Neural progenitor cell (in vitro differentiated cells): ENCODE measurements around the gene MRGPRX3. TPM values are rescaled to one million over a fixed set of nuclear protein-coding genes. Genes with fewer than 3 reads are reported as not detected.
A peak's percentile ranks its signal among the peaks of the same experiment; 100 is the strongest.

ENCODE experiments used
- DNase-seq: peaks from one replicate; pipeline ENCODE4 v3.0.0-alpha.2; 2016; ENCODE audit warnings: low spot score
- H2AFZ ChIP-seq: fragments of 200-600 bp; sonication (generic); replicated peaks from 2 replicates; pipeline ENCODE4 v1.6.1; 2016; ENCODE audit warnings: antibody characterized with exemption
- H3F3A ChIP-seq: fragments of 200-600 bp; sonication (generic); 2 replicates; pipeline ENCODE4 v1.6.1; 2016; ENCODE audit warnings: antibody characterized with exemption, low read depth
- H3K27ac ChIP-seq: fragments of 200-600 bp; sonication (generic); 2 replicates; pipeline ENCODE4 v1.5.1; 2016; ENCODE audit warnings: mild to moderate bottlenecking
- H3K27me3 ChIP-seq: fragments of 200-600 bp; sonication (generic); 2 replicates; pipeline ENCODE4 v1.6.1; 2016; ENCODE audit warnings: mild to moderate bottlenecking, moderate library complexity
- H3K36me3 ChIP-seq: fragments of 200-600 bp; sonication (generic); 2 replicates; pipeline ENCODE4 v1.5.1; 2016
- H3K4me1 ChIP-seq: fragments of 200-600 bp; sonication (generic); 2 replicates; pipeline ENCODE4 v1.6.1; 2016; ENCODE audit warnings: mixed run types
- H3K4me2 ChIP-seq: fragments of 200-600 bp; sonication (generic); 2 replicates; pipeline ENCODE4 v1.6.1; 2016
- H3K4me3 ChIP-seq: fragments of 200-600 bp; sonication (generic); 2 replicates; pipeline ENCODE4 v1.5.1; 2016
- H3K79me2 ChIP-seq: fragments of 200-600 bp; sonication (generic); 2 replicates; pipeline ENCODE4 v1.6.1; 2016; ENCODE audit warnings: low read depth
- H3K9ac ChIP-seq: fragments of 200-600 bp; sonication (generic); 2 replicates; pipeline ENCODE4 v1.6.1; 2016
- H3K9me3 ChIP-seq: fragments of 200-600 bp; sonication (generic); 2 replicates; pipeline ENCODE4 v1.5.1; 2016; ENCODE audit warnings: low read depth
- H4K20me1 ChIP-seq: fragments of 200-600 bp; sonication (generic); 2 replicates; pipeline ENCODE4 v1.6.1; 2016; ENCODE audit warnings: low read depth
- H3K27ac Mint-ChIP-seq: 3 replicates; pipeline ENCODE4 v1.8.0; 2021; ENCODE audit warnings: mixed read lengths
- H3K27me3 Mint-ChIP-seq: 2 replicates; pipeline ENCODE4 v1.8.0; 2022; ENCODE audit warnings: low read depth, mild to moderate bottlenecking, inconsistent platforms, moderate library complexity, mixed read lengths; ENCODE audit not compliant: insufficient read depth
- H3K36me3 Mint-ChIP-seq: 3 replicates; pipeline ENCODE4 v1.8.0; 2021; ENCODE audit warnings: mixed read lengths
- H3K4me1 Mint-ChIP-seq: 3 replicates; pipeline ENCODE4 v1.8.0; 2021; ENCODE audit warnings: mixed read lengths
- H3K4me3 Mint-ChIP-seq: 3 replicates; pipeline ENCODE4 v1.8.0; 2021; ENCODE audit warnings: mild to moderate bottlenecking, moderate library complexity, mixed read lengths
- H3K9me3 Mint-ChIP-seq: 3 replicates; pipeline ENCODE4 v1.8.0; 2020; ENCODE audit warnings: mixed read lengths
- CTCF ChIP-seq: fragments of 200-600 bp; sonication (generic); IDR thresholded peaks from 2 replicates; pipeline ENCODE4 v1.5.1; 2017; ENCODE audit warnings: antibody characterized with exemption, mild to moderate bottlenecking
- EZH2 ChIP-seq: fragments of 200-600 bp; sonication (generic); IDR thresholded peaks from 2 replicates; pipeline ENCODE4 v1.6.1; 2017; ENCODE audit warnings: antibody characterized with exemption, mild to moderate bottlenecking, moderate library complexity
- EZH2phosphoT487 ChIP-seq: fragments of 200-600 bp; sonication (generic); IDR thresholded peaks from 2 replicates; pipeline ENCODE4 v1.6.1; 2017; ENCODE audit warnings: antibody characterized with exemption
- total RNA-seq: library from RNA; depleted of rRNA; stranded (reverse); fragments of >200 nt; gene quantifications from 2 replicates; pipeline ENCODE4 v1.2.3, GENCODE V29; 2015; ENCODE audit warnings: low replicate concordance

Gene MRGPRX3
- total RNA-seq, 1 donor from 2014 or later: not detected

GRCh38 chr11:18168372-18168771 is 36.0 kb downstream of the MRGPRX3 start:
- Histone ChIP-seq H3K9me3 (peaks cover 3% of the 10 kb centered on the region), H3K36me3 (no peaks in the 10 kb centered on the region), H3K27ac (no peak overlapping the region), H3K27me3 (no peaks in the 10 kb centered on the region), H3K4me2 (no peak overlapping the region), H3K79me2 (no peaks in the 10 kb centered on the region), H2AFZ (no peak overlapping the region), H3K4me1 (no peaks in the 10 kb centered on the region), H3K9ac (no peak overlapping the region), H3K4me3 (no peak overlapping the region), H4K20me1 (no peaks in the 10 kb centered on the region), H3F3A (no peaks in the 10 kb centered on the region)
- Mint-ChIP-seq H3K4me3 (no peak overlapping the region), H3K4me1 (no peaks in the 10 kb centered on the region), H3K9me3 (peaks cover 3% of the 10 kb centered on the region), H3K36me3 (no peaks in the 10 kb centered on the region), H3K27me3 (peaks cover 2% of the 10 kb centered on the region), H3K27ac (no peak overlapping the region)
- no peak for TF ChIP-seq CTCF
- TF ChIP-seq EZH2: no peak
- TF ChIP-seq EZH2phosphoT487: no peak
- DNase-seq: no peak

GRCh38 chr11:18171377-18172000 is 39.1 kb downstream of the MRGPRX3 start:
- H3K27ac Mint-ChIP-seq: no peak overlapping the region
- no peaks in the 10 kb centered on the region for H3K36me3 Mint-ChIP-seq
- Histone ChIP-seq H3F3A (no peaks in the 10 kb centered on the region), H3K4me2 (no peak overlapping the region), H4K20me1 (no peaks in the 10 kb centered on the region), H3K4me3 (no peak overlapping the region), H3K4me1 (no peaks in the 10 kb centered on the region), H3K9ac (no peak overlapping the region), H3K36me3 (no peaks in the 10 kb centered on the region), H3K27ac (no peak overlapping the region), H3K9me3 (peaks cover 3% of the 10 kb centered on the region), H3K79me2 (no peaks in the 10 kb centered on the region), H3K27me3 (peaks cover 10% of the 10 kb centered on the region), H2AFZ (no peak overlapping the region)
- H3K9me3 Mint-ChIP-seq: no peaks in the 10 kb centered on the region
- TF ChIP-seq CTCF: peak; percentile 76
- TF ChIP-seq EZH2phosphoT487: no peak
- TF ChIP-seq EZH2: no peak
- no peak overlapping the region for H3K4me3 Mint-ChIP-seq
- peaks cover 2% of the 10 kb centered on the region for H3K27me3 Mint-ChIP-seq
- DNase-seq: peak; percentile 73
- no peaks in the 10 kb centered on the region for H3K4me1 Mint-ChIP-seq

GRCh38 chr11:18172666-18173065 is 40.3 kb downstream of the MRGPRX3 start, which contains the start of gene MRGPRX4:
Gene MRGPRX4 (plus strand): TSS chr11:18172837. CDS start chr11:18173257, 420 bp downstream.
- Histone ChIP-seq H3F3A (no peaks in the 10 kb centered on the region), H3K4me2 (no peak within 1 kb of the TSS), H3K79me2 (no peaks in the 10 kb centered on the region), H4K20me1 (no peaks in the 10 kb centered on the region), H3K9me3 (no peaks in the 10 kb centered on the region), H2AFZ (no peak within 1 kb of the TSS), H3K4me3 (no peak within 1 kb of the TSS), H3K4me1 (no peaks in the 10 kb centered on the region), H3K9ac (no peak within 1 kb of the TSS), H3K27me3 (peaks cover 19% of the 10 kb centered on the region), H3K36me3 (no peaks in the 10 kb centered on the region), H3K27ac (no peak within 1 kb of the TSS)
- H3K27ac Mint-ChIP-seq: no peak within 1 kb of the TSS
- no peaks in the 10 kb centered on the region for H3K36me3 Mint-ChIP-seq
- H3K9me3 Mint-ChIP-seq: no peaks in the 10 kb centered on the region
- H3K27me3 Mint-ChIP-seq: peaks cover 2% of the 10 kb centered on the region
- TF ChIP-seq EZH2: no peak
- no peak for TF ChIP-seq CTCF
- TF ChIP-seq EZH2phosphoT487: no peak
- DNase-seq: no peak
- H3K4me1 Mint-ChIP-seq: no peaks in the 10 kb centered on the region
- H3K4me3 Mint-ChIP-seq: no peak within 1 kb of the TSS
